ENCODE data around the gene IFT57. TPM values are rescaled to one million over a fixed set of nuclear protein-coding genes. Genes with fewer than 3 reads are reported as not detected.
A peak's percentile ranks its signal among the peaks of the same experiment; 100 is the strongest.

The IFT57 gene
- total and polyA plus RNA-seq, 10 of the 15 experiments (the other 5 are each of a cell fraction or from before 2014, with no cell fraction given) = 1.8 to 25.0 (median 7.5) TPM

DNA sequence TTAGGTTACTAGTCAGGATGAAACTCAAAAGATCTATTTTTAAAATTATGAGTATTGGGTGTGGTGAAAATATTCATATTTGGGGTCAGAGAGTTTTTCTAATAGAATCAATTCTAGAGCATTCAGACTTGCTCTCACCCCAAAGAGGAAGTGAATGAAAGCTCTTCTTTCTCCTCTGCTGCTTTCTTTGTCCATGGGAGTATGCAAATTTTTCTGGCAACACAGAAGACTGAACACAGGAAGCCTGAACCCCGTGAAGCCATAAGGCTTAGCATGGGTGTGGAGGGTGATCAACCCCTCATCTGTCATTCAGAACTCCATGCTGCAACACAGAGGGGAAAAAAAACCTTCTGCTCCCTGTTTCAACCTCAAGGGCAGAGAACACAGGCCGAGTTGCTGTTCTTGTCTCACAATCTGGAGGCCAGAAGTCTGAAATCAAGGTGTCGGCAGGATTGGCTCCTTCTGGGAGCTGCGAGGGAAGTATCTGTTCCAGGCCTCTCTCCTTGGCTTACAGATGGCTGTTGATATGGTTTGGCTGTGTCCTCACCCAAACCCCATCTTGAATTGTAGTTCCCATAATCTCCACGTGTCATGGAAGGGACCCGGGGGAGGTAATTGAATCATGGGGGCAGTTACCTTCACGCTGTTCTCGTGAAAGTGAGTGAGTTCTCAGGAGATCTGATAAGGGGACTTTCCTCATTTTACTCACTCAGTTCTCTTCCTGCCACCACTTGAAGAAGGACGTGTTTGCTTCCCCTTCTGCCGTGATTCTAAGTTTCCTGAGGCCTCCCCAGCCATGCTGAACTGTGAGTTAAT lies 97.7 kb downstream of the IFT57 start:
- Histone ChIP-seq H3K4me2 (ENCODE audit: control insufficient read depth, insufficient read depth) (peak overlapping the region; percentile 88), H3K79me2 (ENCODE audit: control insufficient read depth, insufficient read depth, low read length) (peaks cover 46% of the 10 kb centered on the region), H3K9me3 (replicated peaks; ENCODE audit: control insufficient read depth, insufficient read depth, low read length) (no peaks in the 10 kb centered on the region; the same call in 2 of the 3 replicates), H3K27me3 (replicated peaks in 1 of 2; ENCODE audit: control insufficient read depth in 2 of 2, insufficient read depth in 2 of 2, low read length in 1 of 2) (no peaks in the 10 kb centered on the region), H3K4me1 (ENCODE audit: control insufficient read depth, insufficient read depth, low read length) (peaks cover 26% of the 10 kb centered on the region), H4K20me1 (ENCODE audit: control insufficient read depth, insufficient read depth) (no peaks in the 10 kb centered on the region), H2AFZ (ENCODE audit: control insufficient read depth, low read depth, low read length) (peak overlapping the region; percentile 79), H3K9ac (ENCODE audit: control insufficient read depth, insufficient read depth, low read length) (peak overlapping the region; percentile 96), H3K4me3 (peak overlapping the region; percentile 88), H3K36me3 (ENCODE audit: control insufficient read depth in 2 of 2, insufficient read depth in 2 of 2, low read length in 1 of 2) (no peaks in the 10 kb centered on the region; a peak in 1 of 4 replicates), H3K27ac (ENCODE audit: control insufficient read depth, insufficient read depth) (peak overlapping the region; percentile 100)
- DNase-seq (ENCODE audit: low read depth, low spot score) (peak; percentile 96), FAIRE-seq (peak; percentile 94), ATAC-seq (peak; percentile 84)
- intact Hi-C loops (cut with micrococcal nuclease; ENCODE audit: unreplicated experiment) (loop anchor here (1.0 to 10.0 kb wide), 5 partner anchors 23 to 270 kb away; partner anchors contain the start of gene IFT57), in situ Hi-C loops (cut with MboI) (no loop called here)
- ChIA-PET CTCF (interaction anchor here (0.7 to 3.3 kb wide), 4 partner anchors 35 to 353 kb away, joined by 3 to 12 read pairs (median 4); no protein-coding TSS in a partner anchor), SMC1A (ENCODE audit: uncharacterized antibody, unreplicated experiment) (interaction anchor here (1.1 to 4.7 kb wide), 12 partner anchors 10 to 170 kb away, joined by 3 to 34 read pairs (median 6); no protein-coding TSS in a partner anchor), POLR2A (interaction anchor here (1.6 to 4.8 kb wide), 3 partner anchors 9 to 35 kb away, joined by 5 to 25 read pairs (median 14); no protein-coding TSS in a partner anchor), RAD21 (ENCODE audit: unreplicated experiment) (interaction anchor here (1.6 to 5.7 kb wide), 4 partner anchors 23 to 264 kb away, joined by 3 to 36 read pairs (median 20); no protein-coding TSS in a partner anchor)
- 1% methylated on average over 10 of the region's 10 CpGs for WGBS (ENCODE audit: insufficient coverage, insufficient replicate concordance, low lambda C conversion rate, missing lambda C conversion rate)
- BruUV-seq (replicated peaks) = no TSS peak
- peak; percentile 61 for TF ChIP-seq MYC (IDR thresholded peaks at IDR 0.05; ENCODE audit: insufficient read depth, insufficient read length, insufficient replicate concordance, low read length, severe bottlenecking)
- TF ChIP-seq, protein P1, sequence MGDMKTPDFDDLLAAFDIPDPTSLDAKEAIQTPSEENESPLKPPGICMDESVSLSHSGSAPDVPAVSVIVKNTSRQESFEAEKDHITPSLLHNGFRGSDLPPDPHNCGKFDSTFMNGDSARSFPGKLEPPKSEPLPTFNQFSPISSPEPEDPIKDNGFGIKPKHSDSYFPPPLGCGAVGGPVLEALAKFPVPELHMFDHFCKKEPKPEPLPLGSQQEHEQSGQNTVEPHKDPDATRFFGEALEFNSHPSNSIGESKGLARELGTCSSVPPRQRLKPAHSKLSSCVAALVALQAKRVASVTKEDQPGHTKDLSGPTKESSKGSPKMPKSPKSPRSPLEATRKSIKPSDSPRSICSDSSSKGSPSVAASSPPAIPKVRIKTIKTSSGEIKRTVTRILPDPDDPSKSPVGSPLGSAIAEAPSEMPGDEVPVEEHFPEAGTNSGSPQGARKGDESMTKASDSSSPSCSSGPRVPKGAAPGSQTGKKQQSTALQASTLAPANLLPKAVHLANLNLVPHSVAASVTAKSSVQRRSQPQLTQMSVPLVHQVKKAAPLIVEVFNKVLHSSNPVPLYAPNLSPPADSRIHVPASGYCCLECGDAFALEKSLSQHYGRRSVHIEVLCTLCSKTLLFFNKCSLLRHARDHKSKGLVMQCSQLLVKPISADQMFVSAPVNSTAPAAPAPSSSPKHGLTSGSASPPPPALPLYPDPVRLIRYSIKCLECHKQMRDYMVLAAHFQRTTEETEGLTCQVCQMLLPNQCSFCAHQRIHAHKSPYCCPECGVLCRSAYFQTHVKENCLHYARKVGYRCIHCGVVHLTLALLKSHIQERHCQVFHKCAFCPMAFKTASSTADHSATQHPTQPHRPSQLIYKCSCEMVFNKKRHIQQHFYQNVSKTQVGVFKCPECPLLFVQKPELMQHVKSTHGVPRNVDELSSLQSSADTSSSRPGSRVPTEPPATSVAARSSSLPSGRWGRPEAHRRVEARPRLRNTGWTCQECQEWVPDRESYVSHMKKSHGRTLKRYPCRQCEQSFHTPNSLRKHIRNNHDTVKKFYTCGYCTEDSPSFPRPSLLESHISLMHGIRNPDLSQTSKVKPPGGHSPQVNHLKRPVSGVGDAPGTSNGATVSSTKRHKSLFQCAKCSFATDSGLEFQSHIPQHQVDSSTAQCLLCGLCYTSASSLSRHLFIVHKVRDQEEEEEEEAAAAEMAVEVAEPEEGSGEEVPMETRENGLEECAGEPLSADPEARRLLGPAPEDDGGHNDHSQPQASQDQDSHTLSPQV (IDR thresholded peaks at IDR 0.05) = no peak
- TF ChIP-seq, protein P2, sequence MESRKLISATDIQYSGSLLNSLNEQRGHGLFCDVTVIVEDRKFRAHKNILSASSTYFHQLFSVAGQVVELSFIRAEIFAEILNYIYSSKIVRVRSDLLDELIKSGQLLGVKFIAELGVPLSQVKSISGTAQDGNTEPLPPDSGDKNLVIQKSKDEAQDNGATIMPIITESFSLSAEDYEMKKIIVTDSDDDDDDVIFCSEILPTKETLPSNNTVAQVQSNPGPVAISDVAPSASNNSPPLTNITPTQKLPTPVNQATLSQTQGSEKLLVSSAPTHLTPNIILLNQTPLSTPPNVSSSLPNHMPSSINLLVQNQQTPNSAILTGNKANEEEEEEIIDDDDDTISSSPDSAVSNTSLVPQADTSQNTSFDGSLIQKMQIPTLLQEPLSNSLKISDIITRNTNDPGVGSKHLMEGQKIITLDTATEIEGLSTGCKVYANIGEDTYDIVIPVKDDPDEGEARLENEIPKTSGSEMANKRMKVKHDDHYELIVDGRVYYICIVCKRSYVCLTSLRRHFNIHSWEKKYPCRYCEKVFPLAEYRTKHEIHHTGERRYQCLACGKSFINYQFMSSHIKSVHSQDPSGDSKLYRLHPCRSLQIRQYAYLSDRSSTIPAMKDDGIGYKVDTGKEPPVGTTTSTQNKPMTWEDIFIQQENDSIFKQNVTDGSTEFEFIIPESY (IDR thresholded peaks at IDR 0.05) = no peak
- peak; percentile 94 for TF ChIP-seq FOXM1 (IDR thresholded peaks at IDR 0.05; ENCODE audit: low read depth, low read length)
- 0 out of 2 replicates have a peak, but pooled peaks have one; percentile 64 for TF ChIP-seq STAT3 (IDR thresholded peaks at IDR 0.05; ENCODE audit: low read depth, low read length)
- peak in 1 of 2 experiments; percentile 79; a peak in 2 of 4 replicates for TF ChIP-seq ETV6 (conservative IDR thresholded peaks at IDR 0.05 in 1 of 2, IDR thresholded peaks at IDR 0.05 in 1 of 2; ENCODE audit: borderline replicate concordance in 1 of 2, low read depth in 1 of 2)
- peak; percentile 96 for TF ChIP-seq POLR2AphosphoS5 (IDR thresholded peaks at IDR 0.05; ENCODE audit: low read length)
- TF ChIP-seq RCOR1 (conservative IDR thresholded peaks at IDR 0.05; ENCODE audit: low read depth, low read length) = peak; percentile 40; the same call in 1 of the 2 replicates
- 0 out of 2 replicates have a peak, but pooled peaks have one; percentile 55 for TF ChIP-seq LARP7 (IDR thresholded peaks at IDR 0.05)
- TF ChIP-seq PKNOX1 (IDR thresholded peaks at IDR 0.05) = peak; percentile 88
- TF ChIP-seq IKZF1 (conservative IDR thresholded peaks at IDR 0.05) = peak; percentile 78
